OCI-LY3 (cell line): ENCODE measurements around the gene TOP1.

ENCODE experiments used
- EZH2phosphoT487 ChIP-seq: fragments of 200-600 bp; shearing (Covaris generic); IDR thresholded peaks from 2 replicates; pipeline ENCODE4 v1.6.1; 2018; ENCODE audit warnings: antibody characterized with exemption, mixed run types, low read depth
- TF ChIP-seq, protein P1 (sequence below): fragments of 200-600, 300-600 bp; sonication (generic); IDR thresholded peaks from 2 replicates; pipeline ENCODE4 v1.5.1; 2014; ENCODE audit warnings: antibody characterized with exemption, low read length, low read depth

DNA sequence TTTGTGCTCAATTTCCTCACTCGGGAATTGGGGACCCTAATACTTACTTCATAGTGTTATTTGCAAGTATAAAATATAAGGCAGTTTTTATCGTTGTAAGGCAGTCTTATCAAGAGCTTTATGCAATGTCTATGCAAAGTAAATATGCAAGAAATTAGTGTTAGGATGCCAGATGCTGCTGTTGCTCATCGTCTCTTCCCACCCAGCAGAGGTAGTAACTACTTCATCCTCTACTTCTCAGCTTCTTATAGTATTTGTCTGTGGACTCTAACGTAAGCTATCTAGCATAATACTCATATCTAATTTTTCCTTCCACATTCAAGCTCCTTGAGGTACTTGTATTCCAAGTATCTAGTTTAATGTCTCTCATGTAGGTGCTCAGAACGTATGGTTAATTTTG is 120.3 kb downstream of the TOP1 start:
- TF ChIP-seq, protein P1, sequence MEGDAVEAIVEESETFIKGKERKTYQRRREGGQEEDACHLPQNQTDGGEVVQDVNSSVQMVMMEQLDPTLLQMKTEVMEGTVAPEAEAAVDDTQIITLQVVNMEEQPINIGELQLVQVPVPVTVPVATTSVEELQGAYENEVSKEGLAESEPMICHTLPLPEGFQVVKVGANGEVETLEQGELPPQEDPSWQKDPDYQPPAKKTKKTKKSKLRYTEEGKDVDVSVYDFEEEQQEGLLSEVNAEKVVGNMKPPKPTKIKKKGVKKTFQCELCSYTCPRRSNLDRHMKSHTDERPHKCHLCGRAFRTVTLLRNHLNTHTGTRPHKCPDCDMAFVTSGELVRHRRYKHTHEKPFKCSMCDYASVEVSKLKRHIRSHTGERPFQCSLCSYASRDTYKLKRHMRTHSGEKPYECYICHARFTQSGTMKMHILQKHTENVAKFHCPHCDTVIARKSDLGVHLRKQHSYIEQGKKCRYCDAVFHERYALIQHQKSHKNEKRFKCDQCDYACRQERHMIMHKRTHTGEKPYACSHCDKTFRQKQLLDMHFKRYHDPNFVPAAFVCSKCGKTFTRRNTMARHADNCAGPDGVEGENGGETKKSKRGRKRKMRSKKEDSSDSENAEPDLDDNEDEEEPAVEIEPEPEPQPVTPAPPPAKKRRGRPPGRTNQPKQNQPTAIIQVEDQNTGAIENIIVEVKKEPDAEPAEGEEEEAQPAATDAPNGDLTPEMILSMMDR = no peak
- TF ChIP-seq EZH2phosphoT487 = no peak
